Measurements from ENCODE around the gene FRMPD1.

DNA sequence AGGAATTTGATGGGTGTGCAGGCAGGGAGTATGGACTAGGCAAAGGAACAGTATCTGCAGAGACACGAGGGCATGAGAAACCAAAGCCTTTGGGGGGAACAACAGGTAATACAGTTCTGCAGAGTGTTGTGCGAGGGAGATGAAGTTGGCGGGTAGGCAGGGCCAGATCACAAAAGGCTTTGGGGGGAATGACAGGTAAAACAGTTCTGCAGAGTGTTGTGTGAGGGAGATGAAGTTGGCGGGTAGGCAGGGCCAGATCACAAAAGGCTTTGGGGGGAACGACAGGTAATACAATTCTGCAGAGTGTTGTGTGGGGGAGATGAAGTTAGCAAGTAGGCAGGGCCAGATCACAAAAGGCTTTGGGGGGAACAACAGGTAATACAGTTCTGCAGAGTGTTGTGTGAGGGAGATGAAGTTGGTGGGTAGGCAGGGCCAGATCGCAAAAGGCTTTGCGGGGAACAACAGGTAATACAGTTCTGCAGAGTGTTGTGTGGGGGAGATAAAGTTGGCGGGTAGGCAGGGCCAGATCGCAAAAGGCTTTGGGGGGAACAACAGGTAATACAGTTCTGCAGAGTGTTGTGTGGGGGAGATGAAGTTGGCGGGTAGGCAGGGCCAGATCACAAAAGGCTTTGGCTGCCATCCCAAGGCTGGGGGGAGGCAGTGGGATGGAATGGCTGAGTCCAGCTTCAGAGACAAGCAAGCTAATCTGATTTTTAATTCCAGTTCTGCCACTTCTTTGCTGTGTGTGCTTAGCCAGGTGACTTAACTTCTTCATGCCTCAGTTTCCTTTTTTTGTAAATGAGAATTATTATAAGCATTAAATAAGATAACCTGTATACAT is 33.0 kb downstream of the FRMPD1 start:
- TF ChIP-seq, protein P1, sequence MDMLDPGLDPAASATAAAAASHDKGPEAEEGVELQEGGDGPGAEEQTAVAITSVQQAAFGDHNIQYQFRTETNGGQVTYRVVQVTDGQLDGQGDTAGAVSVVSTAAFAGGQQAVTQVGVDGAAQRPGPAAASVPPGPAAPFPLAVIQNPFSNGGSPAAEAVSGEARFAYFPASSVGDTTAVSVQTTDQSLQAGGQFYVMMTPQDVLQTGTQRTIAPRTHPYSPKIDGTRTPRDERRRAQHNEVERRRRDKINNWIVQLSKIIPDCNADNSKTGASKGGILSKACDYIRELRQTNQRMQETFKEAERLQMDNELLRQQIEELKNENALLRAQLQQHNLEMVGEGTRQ (IDR thresholded peaks at IDR 0.05; ENCODE audit: low read depth, low read length) = no peak
- TF ChIP-seq, protein P1 (CRISPR knock-in tag; IDR thresholded peaks at IDR 0.05; ENCODE audit: borderline replicate concordance) = no peak
- TF ChIP-seq SRSF4 (IDR thresholded peaks at IDR 0.05; ENCODE audit: low read depth, low read length, poor library complexity, severe bottlenecking) = no peak
- no peak for TF ChIP-seq ZNF3 (CRISPR knock-in tag; IDR thresholded peaks at IDR 0.05)
- TF ChIP-seq SMARCE1 (IDR thresholded peaks at IDR 0.05; ENCODE audit: borderline replicate concordance) = no peak
- TF ChIP-seq, protein P2, sequence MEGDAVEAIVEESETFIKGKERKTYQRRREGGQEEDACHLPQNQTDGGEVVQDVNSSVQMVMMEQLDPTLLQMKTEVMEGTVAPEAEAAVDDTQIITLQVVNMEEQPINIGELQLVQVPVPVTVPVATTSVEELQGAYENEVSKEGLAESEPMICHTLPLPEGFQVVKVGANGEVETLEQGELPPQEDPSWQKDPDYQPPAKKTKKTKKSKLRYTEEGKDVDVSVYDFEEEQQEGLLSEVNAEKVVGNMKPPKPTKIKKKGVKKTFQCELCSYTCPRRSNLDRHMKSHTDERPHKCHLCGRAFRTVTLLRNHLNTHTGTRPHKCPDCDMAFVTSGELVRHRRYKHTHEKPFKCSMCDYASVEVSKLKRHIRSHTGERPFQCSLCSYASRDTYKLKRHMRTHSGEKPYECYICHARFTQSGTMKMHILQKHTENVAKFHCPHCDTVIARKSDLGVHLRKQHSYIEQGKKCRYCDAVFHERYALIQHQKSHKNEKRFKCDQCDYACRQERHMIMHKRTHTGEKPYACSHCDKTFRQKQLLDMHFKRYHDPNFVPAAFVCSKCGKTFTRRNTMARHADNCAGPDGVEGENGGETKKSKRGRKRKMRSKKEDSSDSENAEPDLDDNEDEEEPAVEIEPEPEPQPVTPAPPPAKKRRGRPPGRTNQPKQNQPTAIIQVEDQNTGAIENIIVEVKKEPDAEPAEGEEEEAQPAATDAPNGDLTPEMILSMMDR (CRISPR knock-in tag; IDR thresholded peaks at IDR 0.05) = no peak
- TF ChIP-seq SMAD1 (CRISPR knock-in tag; IDR thresholded peaks at IDR 0.05; ENCODE audit: borderline replicate concordance, low read depth) = no peak
- no peak for TF ChIP-seq ZNF274 (CRISPR knock-in tag; IDR thresholded peaks at IDR 0.05)
- TF ChIP-seq, protein P3, sequence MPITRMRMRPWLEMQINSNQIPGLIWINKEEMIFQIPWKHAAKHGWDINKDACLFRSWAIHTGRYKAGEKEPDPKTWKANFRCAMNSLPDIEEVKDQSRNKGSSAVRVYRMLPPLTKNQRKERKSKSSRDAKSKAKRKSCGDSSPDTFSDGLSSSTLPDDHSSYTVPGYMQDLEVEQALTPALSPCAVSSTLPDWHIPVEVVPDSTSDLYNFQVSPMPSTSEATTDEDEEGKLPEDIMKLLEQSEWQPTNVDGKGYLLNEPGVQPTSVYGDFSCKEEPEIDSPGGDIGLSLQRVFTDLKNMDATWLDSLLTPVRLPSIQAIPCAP (CRISPR knock-in tag; IDR thresholded peaks at IDR 0.05; ENCODE audit: low read depth) = no peak
- no peak for TF ChIP-seq ZNF121 (CRISPR knock-in tag; IDR thresholded peaks at IDR 0.05)

All from HepG2 (cell line).